ENCODE data around the gene ATF3. TPM values are rescaled to one million over a fixed set of nuclear protein-coding genes. Genes with fewer than 3 reads are reported as not detected.
"Not testable (repeated sequence)": the region's sequence is repeated elsewhere in the genome, so short reads cannot be mapped to it uniquely, and the experiment has no call there.

Gene ATF3
- polyA plus RNA-seq, 3 donors = 10.4 to 227 (median 13.3) TPM

- Histone ChIP-seq H3K36me3 (replicated peaks in 1 of 2; ENCODE audit: control insufficient read depth in 1 of 2, insufficient read depth in 2 of 2, low read length in 2 of 2) (no peaks in the 10 kb centered on the region), H3K9me3 (replicated peaks in 1 of 2; ENCODE audit: control insufficient read depth in 1 of 2, insufficient read depth in 1 of 2, low read length in 2 of 2) (no peaks in the 10 kb centered on the region), H3K4me3 (replicated peaks in 1 of 3; ENCODE audit: low read depth in 2 of 3, low read length in 3 of 3) (no peak overlapping the region), H3K9ac (ENCODE audit: insufficient read depth, low read length, poor library complexity, severe bottlenecking) (no peak overlapping the region), H3K27ac (ENCODE audit: low read depth in 1 of 2, low read length in 2 of 2) (no peak overlapping the region), H3K4me1 (ENCODE audit: control insufficient read depth in 1 of 2, insufficient read depth in 2 of 2, low read length in 2 of 2) (no peaks in the 10 kb centered on the region), H3K79me2 (ENCODE audit: insufficient read depth, low read length) (no peaks in the 10 kb centered on the region), H3K4me2 (replicated peaks; ENCODE audit: extremely low read depth, low read length, poor library complexity, severe bottlenecking) (no peak overlapping the region), H2AFZ (ENCODE audit: insufficient read depth, low read depth, low read length, poor library complexity, severe bottlenecking) (no peak overlapping the region), H3K27me3 (ENCODE audit: control insufficient read depth in 2 of 2, insufficient read depth in 2 of 2, low read length in 2 of 2) (no peaks in the 10 kb centered on the region), H4K20me1 (ENCODE audit: insufficient read depth, low read length) (no peaks in the 10 kb centered on the region)
- no peak overlapping the region for H3K27ac Mint-ChIP-seq
- H3K27me3 Mint-ChIP-seq (ENCODE audit: low read depth in 3 of 3) = peaks cover 2 to 9% (median 6%) of the 10 kb centered on the region in 3 donors
- no peak for TF ChIP-seq CTCF (IDR thresholded peaks at IDR 0.05)
- peaks cover 0 to 2% (median 0%) of the 10 kb centered on the region in 7 donors for H3K9me3 Mint-ChIP-seq
- DNase-seq = no peak
- H3K4me1 Mint-ChIP-seq = peaks cover 1% of the 10 kb centered on the region
- 0% methylated on average over 1 of the region's 5 CpGs for WGBS (ENCODE audit: insufficient coverage)
- intact Hi-C loops (cut with micrococcal nuclease) = no loop called here
- H3K36me3 Mint-ChIP-seq = no peaks in the 10 kb centered on the region
- no peak overlapping the region for H3K4me3 Mint-ChIP-seq
These were observed 48.2 kb downstream of the ATF3 start for GRCh38 chr1:212656730-212657129.

DNA sequence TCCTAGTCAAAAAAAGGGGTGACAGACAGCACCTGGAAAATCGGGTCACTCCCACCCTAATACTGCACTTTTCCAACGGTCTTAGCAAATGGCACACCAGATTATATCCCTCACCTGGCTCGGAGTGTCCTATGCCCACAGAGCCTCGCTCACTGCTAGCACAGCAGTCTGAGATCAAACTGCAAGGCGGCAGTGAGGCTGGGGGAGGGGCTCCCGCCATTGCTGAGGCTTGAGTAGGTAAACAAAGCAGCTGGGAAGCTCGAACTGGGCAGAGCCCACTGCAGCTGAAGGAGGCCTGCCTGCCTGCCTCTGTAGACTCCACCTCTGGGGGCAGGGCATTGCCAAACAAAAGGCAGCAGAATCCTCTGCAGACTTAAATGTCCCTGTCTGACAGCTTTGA, 49.7 kb downstream of the ATF3 start:
- H3K27ac Mint-ChIP-seq; H3K4me1 Mint-ChIP-seq; H3K27ac ChIP-seq (ENCODE audit: low read depth in 1 of 2, low read length in 2 of 2); H3K4me1 ChIP-seq (ENCODE audit: control insufficient read depth in 1 of 2, insufficient read depth in 2 of 2, low read length in 2 of 2); H3K27me3 ChIP-seq (ENCODE audit: control insufficient read depth in 2 of 2, insufficient read depth in 2 of 2, low read length in 2 of 2); H3K4me3 ChIP-seq (replicated peaks in 1 of 3; ENCODE audit: low read depth in 2 of 3, low read length in 3 of 3); H3K4me3 Mint-ChIP-seq; intact Hi-C loops (cut with micrococcal nuclease); DNase-seq; H3K79me2 ChIP-seq (ENCODE audit: insufficient read depth, low read length); H3K4me2 ChIP-seq (replicated peaks; ENCODE audit: extremely low read depth, low read length, poor library complexity, severe bottlenecking); H4K20me1 ChIP-seq (ENCODE audit: insufficient read depth, low read length); H3K9ac ChIP-seq (ENCODE audit: insufficient read depth, low read length, poor library complexity, severe bottlenecking); H3K36me3 ChIP-seq (replicated peaks in 1 of 2; ENCODE audit: control insufficient read depth in 1 of 2, insufficient read depth in 2 of 2, low read length in 2 of 2); H3K36me3 Mint-ChIP-seq; H3K9me3 Mint-ChIP-seq; H3K27me3 Mint-ChIP-seq (ENCODE audit: low read depth in 3 of 3); H2AFZ ChIP-seq (ENCODE audit: insufficient read depth, low read depth, low read length, poor library complexity, severe bottlenecking); H3K9me3 ChIP-seq (replicated peaks in 1 of 2; ENCODE audit: control insufficient read depth in 1 of 2, insufficient read depth in 1 of 2, low read length in 2 of 2): not testable (repeated sequence)
- WGBS (ENCODE audit: insufficient coverage) = 83% methylated on average over 1 of the region's 7 CpGs
